HG03439 (cell line): ENCODE results near the gene NXF1.
"Not testable (repeated sequence)": the region's sequence is repeated elsewhere in the genome, so short reads cannot be mapped to it uniquely, and the experiment has no call there.

Source experiments
- ATAC-seq: cut with Tn5 transposase; IDR thresholded peaks from one replicate; pipeline ENCODE4 v1.9.1; 2021; ENCODE audit warnings: mild to moderate bottlenecking, moderate library complexity; ENCODE audit not compliant: unreplicated experiment

Gene NXF1

DNA sequence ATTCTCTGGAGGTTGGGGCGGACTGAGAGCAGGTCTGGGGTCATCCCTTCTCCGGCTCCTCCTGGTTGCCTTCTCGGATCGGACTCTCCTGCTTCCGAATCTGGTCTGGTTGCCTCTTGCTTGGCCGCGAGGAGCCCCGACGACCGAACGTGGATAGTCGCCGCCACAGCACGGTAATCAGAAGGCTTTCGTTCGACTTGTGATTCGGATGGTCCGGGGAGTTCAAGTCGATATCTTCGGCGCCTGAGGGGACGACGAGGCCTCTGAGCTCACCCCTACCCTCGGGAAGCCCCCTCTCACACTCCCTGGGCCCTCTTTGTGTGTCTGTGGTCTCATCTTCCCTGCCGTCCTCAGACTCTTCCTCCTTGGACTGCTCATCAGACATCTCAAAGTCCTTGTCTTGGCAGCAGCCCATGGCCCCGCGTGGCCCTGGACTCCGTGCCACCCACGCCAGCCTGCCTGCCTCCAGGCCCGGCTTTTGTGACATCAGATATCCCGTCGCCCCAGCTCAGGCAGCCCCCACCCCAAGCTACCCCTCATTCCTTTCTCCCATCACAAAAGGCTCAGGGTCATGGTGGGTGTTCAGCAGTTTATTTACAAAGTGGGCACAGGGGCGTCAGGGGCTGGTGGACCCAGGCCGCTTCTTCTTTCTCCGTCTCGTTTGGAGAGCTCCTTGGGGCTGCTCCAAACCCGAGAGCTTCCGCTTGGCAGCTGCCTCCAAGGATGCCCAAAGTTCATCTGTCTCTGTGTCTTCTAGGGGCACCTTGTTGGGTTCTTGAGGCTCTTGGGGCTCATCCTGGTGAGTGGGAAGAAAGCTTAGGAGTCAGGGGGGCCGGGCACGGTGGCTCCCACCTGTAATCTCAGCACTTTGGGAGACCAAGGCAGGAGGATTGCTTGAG is 27.3 kb upstream of the NXF1 start, which contains the start of gene TEX54:
TSS of gene TEX54 (minus strand) at position 506 of the 899 bp plus-strand sequence.
- peak; percentile 7 for ATAC-seq

DNA sequence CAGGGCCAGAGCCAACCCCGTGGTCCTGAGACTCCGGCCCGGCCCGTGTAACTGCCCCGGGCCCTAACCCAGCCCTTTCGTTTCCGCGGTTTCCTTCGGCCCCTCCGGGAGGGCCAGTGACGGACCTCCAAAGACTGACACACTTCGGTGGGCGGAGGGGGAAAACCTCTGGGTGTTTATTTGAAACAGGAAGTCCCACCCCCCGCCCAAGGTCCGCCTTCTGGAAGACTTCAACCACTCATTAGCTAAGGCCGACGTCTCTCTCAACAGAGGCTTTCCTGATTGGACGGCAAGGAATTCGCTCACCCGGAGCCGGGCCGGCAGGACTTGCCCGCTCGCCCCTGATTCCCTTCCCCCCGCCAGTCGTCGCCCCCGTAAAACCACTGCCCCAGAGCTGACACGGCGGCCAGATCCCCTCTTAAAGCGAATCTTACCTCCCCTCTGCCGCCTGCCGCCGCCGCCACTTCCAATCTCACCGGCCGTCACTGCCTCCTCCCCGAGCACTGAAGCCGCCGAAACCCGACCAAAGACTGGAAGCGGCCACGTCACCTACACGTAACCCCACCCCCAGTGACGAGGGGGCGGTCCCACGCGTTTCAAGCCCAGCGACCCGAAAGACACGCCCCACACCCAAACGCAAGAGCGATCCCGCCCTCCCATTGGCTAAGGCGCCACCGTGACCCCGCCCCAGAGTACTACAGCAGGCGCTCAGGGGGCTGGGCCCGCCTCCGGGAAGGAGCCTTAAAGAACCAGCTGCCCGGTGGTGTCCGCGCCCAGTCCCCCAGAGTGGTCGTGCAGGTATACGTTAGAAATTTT is 26.5 kb upstream of the NXF1 start, which contains the start of gene STX5:
TSS of gene STX5 (minus strand) at position 532 of the 816 bp plus-strand sequence. CDS start 808 bp downstream, outside the sequence.
- peak; percentile 83 for ATAC-seq

- ATAC-seq = no peak
Observed at GRCh38 chr11:62830904-62831519, 25.8 kb upstream of the NXF1 start.

DNA sequence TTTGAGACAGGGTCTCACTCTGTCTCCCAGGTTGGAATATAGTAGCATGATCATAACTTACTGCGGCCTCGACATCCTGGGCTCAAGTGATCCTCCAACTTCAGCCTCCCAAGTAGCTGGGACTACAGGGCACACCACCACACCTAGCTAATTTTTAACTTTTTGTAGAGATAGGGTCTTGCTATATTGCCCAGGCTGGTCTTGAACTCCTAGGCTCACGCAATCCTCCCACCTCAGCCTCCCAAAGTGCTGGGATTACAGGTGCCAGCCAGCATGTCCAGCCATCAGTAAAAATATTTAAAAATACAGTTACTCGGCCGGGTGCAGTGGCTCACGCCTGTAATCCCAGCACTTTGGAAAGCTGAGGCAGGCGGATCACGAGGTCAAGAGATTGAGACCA is 22.9 kb upstream of the NXF1 start:
- not testable (repeated sequence) for ATAC-seq

DNA sequence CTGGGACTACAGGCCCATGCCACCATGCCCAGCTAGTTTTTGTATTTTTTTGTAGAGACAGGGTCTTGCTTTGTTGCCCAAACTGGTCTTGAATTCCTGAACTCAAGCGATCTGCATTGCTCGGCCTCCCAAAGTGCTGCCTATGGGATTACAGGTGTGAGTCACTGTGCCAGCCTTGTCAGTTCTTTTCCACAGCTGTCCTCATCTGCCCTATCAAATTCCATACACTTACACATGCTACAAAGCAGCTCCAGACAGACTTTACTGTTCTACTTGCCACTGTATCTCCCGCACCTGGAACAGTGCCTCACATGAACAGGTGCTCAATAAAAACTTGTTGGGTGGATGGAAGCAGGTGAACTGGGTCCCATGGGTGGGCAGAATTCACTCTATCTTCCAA is 18.4 kb upstream of the NXF1 start:
- no peak for ATAC-seq

GRCh38 chr11:62817129-62817528 is 11.9 kb upstream of the NXF1 start:
- ATAC-seq = no peak

GRCh38 chr11:62816557-62816956 is 11.3 kb upstream of the NXF1 start:
- ATAC-seq = no peak

GRCh38 chr11:62811659-62812058 is 6.4 kb upstream of the NXF1 start:
- ATAC-seq = no peak

- ATAC-seq = no peak
Observed at GRCh38 chr11:62810748-62811147, 5.5 kb upstream of the NXF1 start.

GRCh38 chr11:62806611-62807121 is 1.4 kb upstream of the NXF1 start:
- ATAC-seq = no peak

DNA sequence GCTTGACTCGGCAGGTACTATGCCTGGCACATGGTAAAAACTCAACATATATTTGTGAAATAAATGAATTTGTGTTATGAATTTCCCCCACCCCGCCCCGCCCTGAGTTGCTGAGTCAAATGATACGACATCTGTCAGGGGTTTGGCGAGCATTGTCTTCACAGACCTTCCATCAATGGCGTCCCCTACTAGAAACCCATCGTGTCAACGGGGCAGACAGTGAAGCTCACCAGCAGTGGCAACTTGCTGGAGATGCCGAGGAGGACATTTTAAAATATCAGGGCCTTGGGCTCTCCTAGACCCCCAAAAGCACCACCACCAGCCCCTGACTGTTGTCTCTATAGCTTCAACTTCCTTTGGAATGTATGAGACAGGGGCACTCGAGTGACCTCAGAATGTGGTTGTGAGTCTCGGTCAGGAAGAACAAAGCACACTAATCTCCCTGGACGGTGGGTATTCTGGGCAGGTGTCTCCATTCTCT is 761 bp upstream of the NXF1 start:
- ATAC-seq = no peak

DNA sequence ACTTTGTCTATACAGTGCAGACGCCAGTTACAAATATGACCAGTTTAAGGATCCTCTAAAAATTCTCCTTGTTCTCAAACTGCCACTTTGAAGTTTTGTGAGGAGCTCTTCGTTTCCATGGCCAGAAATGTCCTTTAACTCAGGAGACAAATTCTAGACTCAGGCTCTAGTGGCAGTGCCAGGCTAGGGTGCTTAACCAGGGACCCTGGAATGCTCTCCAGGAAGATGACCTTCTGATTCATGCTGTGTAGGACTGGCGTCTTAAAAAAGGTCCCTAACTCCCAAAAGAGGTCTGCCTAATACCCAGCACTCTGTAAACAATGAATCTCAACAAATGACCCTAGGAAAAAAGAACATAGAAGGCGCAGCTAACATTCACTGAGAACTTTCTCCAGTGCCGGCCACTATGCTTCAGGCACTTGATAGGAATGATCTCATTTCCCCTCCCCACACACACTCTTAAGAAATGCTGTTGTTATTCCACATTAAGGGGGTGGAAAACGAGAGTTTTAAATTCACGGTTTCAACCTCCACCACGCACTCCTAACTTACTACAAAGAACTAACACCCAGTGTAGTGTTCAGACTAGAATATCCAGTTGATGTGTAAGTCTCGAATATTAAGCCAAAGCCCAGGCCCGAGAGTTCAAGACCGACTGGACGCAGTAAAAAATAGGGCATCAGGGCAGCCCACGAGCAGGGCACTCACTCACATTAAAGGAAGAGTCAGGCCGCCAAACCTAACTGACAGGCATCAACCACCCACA is 747 bp downstream of the NXF1 start:
- no peak for ATAC-seq

DNA sequence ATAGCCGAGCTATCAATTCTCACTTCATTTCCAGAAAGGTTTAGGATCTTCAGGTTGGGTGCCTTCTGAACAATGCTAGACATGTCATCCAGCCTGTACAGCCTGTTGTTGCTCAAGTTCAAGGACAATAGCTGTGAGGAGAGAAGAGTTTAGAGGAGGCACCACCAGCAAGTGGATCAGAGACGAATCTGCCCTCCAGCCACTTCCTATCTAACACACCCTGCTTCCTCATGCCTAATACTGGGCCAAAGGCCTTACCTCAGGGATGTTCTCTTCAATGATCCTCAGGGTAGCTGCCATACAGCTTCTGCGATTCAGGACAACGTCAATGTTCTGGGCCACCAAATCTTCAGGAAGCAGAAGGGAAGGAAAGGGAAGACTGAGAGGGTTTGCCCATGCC is 4.2 kb downstream of the NXF1 start:
- no peak for ATAC-seq

DNA sequence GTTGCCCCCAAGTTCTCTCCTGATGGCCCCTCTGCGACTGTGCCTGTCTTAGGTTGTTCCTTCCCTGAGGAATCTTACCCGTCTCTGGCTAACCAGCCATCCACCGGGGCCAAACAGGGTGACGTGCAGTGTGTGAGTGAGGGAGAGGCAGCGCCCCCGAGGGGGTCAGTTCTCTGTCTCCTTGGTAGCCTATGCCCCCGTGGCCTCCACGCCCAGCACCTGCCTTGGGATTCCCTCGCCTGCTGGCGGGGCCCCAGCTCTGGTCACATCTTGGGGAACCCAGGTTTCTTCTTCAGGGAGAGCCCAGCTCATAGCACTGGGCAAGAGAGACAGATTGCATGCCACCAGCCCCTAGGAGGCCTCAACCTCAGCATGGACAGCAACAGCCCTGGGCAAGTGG is 5.8 kb downstream of the NXF1 start:
- ATAC-seq = no peak

DNA sequence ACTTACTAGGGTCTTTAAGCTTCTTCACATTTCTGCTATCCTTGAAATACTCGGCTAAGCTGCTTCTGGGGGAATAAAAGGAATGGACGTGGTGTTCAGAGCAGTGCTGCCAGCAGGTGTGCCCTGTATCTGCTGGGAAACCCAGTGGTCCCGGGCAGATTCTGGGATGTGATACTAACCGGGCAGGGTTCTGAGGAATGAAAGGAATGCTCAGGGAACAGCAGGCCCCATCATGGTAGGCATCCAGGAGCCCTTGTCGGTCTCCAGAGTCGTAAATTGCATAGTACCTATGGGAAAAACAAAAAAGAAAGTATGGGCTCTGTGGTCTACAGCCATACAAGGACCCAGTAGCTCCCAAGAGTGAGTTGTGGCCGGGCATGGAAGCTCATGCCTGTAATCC is 9.0 kb downstream of the NXF1 start:
- no peak for ATAC-seq

GRCh38 chr11:62794201-62794775 is 11.0 kb downstream of the NXF1 start:
- ATAC-seq = no peak

- no peak for ATAC-seq
Observed at GRCh38 chr11:62792202-62792575, 13.1 kb downstream of the NXF1 start.

- ATAC-seq = peak; percentile 59
Observed at GRCh38 chr11:62791501-62792201, 13.6 kb downstream of the NXF1 start, which contains the start of gene TMEM223. TMEM223 (minus strand) TSS chr11:62792006; CDS start chr11:62791994, 12 bp downstream.

GRCh38 chr11:62789576-62789975 is 15.7 kb downstream of the NXF1 start:
- no peak for ATAC-seq
